Naive thymus-derived CD4-positive, alpha-beta T cell (primary cell): ENCODE measurements around the gene TRA2A. TPM values are rescaled to one million over a fixed set of nuclear protein-coding genes. Genes with fewer than 3 reads are reported as not detected.

Experiments
- ATAC-seq: fragments of 150-1000 bp; cut with Tn5 transposase; 2 replicates; pipeline ENCODE4 v1.10.0; 2021; ENCODE audit warnings: mild to moderate bottlenecking, moderate library complexity
- CTCF ChIA-PET: fragments of 350-600 bp; sonication (Branson Sonifier 250); formaldehyde crosslinking; loops from one replicate; lab custom pipeline; 2021; ENCODE audit warnings: antibody characterized with exemption; lab: Charles Lee
- POLR2A ChIA-PET: fragments of 350-600 bp; sonication (Branson Sonifier 250); formaldehyde crosslinking; loops from one replicate; lab custom pipeline; 2021; ENCODE audit warnings: antibody characterized with exemption, inconsistent platforms; lab: Charles Lee
- DNase-seq, 9 donors: peaks; one replicate each; pipeline versions ENCODE4 v3.0.0 to v3.0.0-alpha.2; 2020 to 2022; ENCODE audit warnings: mixed read lengths in 1 of 9
- H3K27ac ChIP-seq: one replicate; pipeline ENCODE4 v1.7.0; 2013; ENCODE audit warnings: mild to moderate bottlenecking, low read depth, low read length, moderate library complexity
- H3K27me3 ChIP-seq, 2 donors: one replicate each; pipeline ENCODE4 v1.7.0; 2013; ENCODE audit warnings: low read length in 2 of 2, mild to moderate bottlenecking in 2 of 2, moderate library complexity in 2 of 2; ENCODE audit not compliant: control insufficient read depth in 2 of 2, insufficient read depth in 2 of 2
- H3K36me3 ChIP-seq, 3 experiments: 1 replicate in 2 of 3; 2 replicates in 1 of 3; pipeline ENCODE4 v1.7.0; 2013; ENCODE audit warnings: low read length in 3 of 3, mild to moderate bottlenecking in 3 of 3, moderate library complexity in 1 of 3; ENCODE audit not compliant: insufficient read depth in 3 of 3, control insufficient read depth in 2 of 3
- H3K4me1 ChIP-seq, 2 donors: one replicate each; pipeline ENCODE4 v1.7.0; 2013; ENCODE audit warnings: low read length in 2 of 2, mild to moderate bottlenecking in 2 of 2, moderate library complexity in 1 of 2; ENCODE audit not compliant: control insufficient read depth in 2 of 2, insufficient read depth in 2 of 2
- H3K4me3 ChIP-seq: 2 replicates; pipeline ENCODE4 v1.7.0; 2013; ENCODE audit warnings: mild to moderate bottlenecking, low read length
- H3K9me3 ChIP-seq, 3 experiments: 1 replicate in 2 of 3; 2 replicates in 1 of 3; pipeline ENCODE4 v1.7.0; 2013; ENCODE audit warnings: low read length in 3 of 3; ENCODE audit not compliant: control insufficient read depth in 2 of 3
- H3K27ac Mint-ChIP-seq, 9 donors: one replicate each; pipeline ENCODE4 v1.8.0; 2020 to 2022; ENCODE audit warnings: mixed read lengths in 9 of 9, mild to moderate bottlenecking in 8 of 9, moderate library complexity in 5 of 9, inconsistent platforms in 2 of 9
- H3K27me3 Mint-ChIP-seq, 5 donors: one replicate each; pipeline ENCODE4 v1.8.0; 2021 to 2022; ENCODE audit warnings: mixed read lengths in 5 of 5, mild to moderate bottlenecking in 1 of 5
- H3K36me3 Mint-ChIP-seq, 5 donors: one replicate each; pipeline ENCODE4 v1.8.0; 2020 to 2022; ENCODE audit warnings: mixed read lengths in 5 of 5, mild to moderate bottlenecking in 3 of 5, inconsistent platforms in 1 of 5
- H3K4me1 Mint-ChIP-seq, 7 donors: one replicate each; pipeline ENCODE4 v1.8.0; 2020 to 2022; ENCODE audit warnings: mixed read lengths in 7 of 7, mild to moderate bottlenecking in 3 of 7, inconsistent platforms in 1 of 7
- H3K4me3 Mint-ChIP-seq, 10 donors: one replicate each; pipeline ENCODE4 v1.8.0; 2020 to 2022; ENCODE audit warnings: mild to moderate bottlenecking in 10 of 10, mixed read lengths in 10 of 10, moderate library complexity in 6 of 10, inconsistent platforms in 2 of 10
- H3K9me3 Mint-ChIP-seq, 11 donors: one replicate each; pipeline ENCODE4 v1.8.0; 2020 to 2022; ENCODE audit warnings: mixed read lengths in 11 of 11, mild to moderate bottlenecking in 4 of 11, inconsistent platforms in 1 of 11, moderate library complexity in 1 of 11
- intact Hi-C, 2 donors: fragments of 100-400 bp; cut with micrococcal nuclease; formaldehyde crosslinking; loops; one replicate each; pipeline ENCODE4 v1.15.1; 2023
- polyA plus RNA-seq, 2 donors: library from polyadenylated mRNA; unstranded; fragments of 300-500 nt; fragmentation: Illumina TruSeq; gene quantifications; one replicate each; pipeline ENCODE4 v1.2.3, GENCODE V29; 2021
- total RNA-seq, 6 experiments: library from RNA in 5 of 6; stranded (reverse) in 5 of 6; gene quantifications; 1 replicate in 5 of 6; 2 replicates in 1 of 6; pipeline ENCODE4 v1.2.3 and lab custom pipeline; 2021 to 2026

The TRA2A gene
- total RNA-seq (100 to 1,000 TPM; 131 to 263 (median 163) TPM), polyA plus RNA-seq (10 to 100 TPM; 34.0 to 64.6 TPM), total RNA-seq (lab: John Stamatoyannopoulos, UW) (161 reads per million, percentile 91 among the genes with 10 or more reads in this experiment)

DNA sequence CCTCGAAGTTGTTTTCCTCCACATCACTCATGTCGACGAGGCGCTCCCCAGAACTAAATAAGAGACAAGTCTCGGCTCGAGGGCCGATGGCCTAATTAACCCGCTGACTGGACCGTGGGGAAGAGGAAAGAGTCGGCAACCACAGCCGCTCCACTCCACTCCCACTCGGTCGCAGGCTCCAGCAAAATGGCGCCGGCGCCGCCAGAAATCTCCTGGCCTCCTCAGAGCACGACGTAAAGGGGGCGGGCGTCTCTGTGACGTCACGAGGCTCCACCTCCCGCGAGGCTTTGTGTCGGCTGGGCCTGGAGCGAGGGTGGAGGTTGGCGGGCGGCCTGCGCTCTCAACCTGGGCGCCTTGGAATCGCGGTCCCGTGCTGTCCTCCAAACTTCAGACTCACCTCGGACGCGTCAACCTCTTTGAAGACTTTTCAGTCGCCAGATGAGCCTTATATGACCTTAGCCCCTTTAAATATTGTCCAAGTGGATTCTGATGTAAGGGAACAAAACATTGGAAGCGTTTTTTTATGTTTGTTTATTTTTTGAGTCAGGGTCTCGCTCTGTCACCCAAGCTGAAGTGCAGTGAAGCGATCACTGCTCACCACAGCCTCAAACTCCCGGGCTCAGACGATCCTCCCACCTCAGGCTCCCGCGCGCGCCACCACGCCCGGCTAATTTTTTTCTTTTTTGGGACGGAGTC, at the start of gene TRA2A:
TRA2A (minus strand) TSS at position 188 of the 696 bp plus-strand sequence; CDS start at position 31, 157 bp downstream.
- Histone ChIP-seq H3K36me3 (peaks cover 0 to 10% (median 0%) of the 10 kb centered on the region in 3 experiments), H3K4me1 (peaks cover 30 to 31% of the 10 kb centered on the region in 2 donors), H3K9me3 (no peaks in the 10 kb centered on the region), H3K27me3 (no peaks in the 10 kb centered on the region), H3K27ac (peak within 1 kb of the TSS; percentile 93), H3K4me3 (peak within 1 kb of the TSS; percentile 80)
- intact Hi-C loops: loop anchor here (1.0 to 10.0 kb wide), 26 partner anchors 7 to 1643 kb away; partner anchors contain the start of genes CCDC126 (in 2 of the 2), CYCS (in 2 of the 2), KLHL7 (in 2 of the 2) and MALSU1 (in 2 of the 2)
- no peaks in the 10 kb centered on the region for H3K27me3 Mint-ChIP-seq
- DNase-seq (peak; percentile 93 to 97 (median 95)), ATAC-seq (peak; percentile 96)
- peak within 1 kb of the TSS; percentile 89 to 100 (median 99) for H3K4me3 Mint-ChIP-seq
- peaks cover 28 to 51% (median 46%) of the 10 kb centered on the region in 7 donors for H3K4me1 Mint-ChIP-seq
- peak within 1 kb of the TSS; percentile 98 to 100 (median 100) for H3K27ac Mint-ChIP-seq
- H3K36me3 Mint-ChIP-seq: peaks cover 0 to 9% (median 3%) of the 10 kb centered on the region in 5 donors
- H3K9me3 Mint-ChIP-seq: no peaks in the 10 kb centered on the region
- ChIA-PET POLR2A (interaction anchor here (1.1 to 4.9 kb wide), 8 partner anchors 8 to 1042 kb away, joined by 3 to 52 read pairs (median 4); no protein-coding TSS in a partner anchor), CTCF (interaction anchor here (1.5 to 4.0 kb wide), 2 partner anchors 8 to 14 kb away, joined by 10 to 17 read pairs; no protein-coding TSS in a partner anchor)

DNA sequence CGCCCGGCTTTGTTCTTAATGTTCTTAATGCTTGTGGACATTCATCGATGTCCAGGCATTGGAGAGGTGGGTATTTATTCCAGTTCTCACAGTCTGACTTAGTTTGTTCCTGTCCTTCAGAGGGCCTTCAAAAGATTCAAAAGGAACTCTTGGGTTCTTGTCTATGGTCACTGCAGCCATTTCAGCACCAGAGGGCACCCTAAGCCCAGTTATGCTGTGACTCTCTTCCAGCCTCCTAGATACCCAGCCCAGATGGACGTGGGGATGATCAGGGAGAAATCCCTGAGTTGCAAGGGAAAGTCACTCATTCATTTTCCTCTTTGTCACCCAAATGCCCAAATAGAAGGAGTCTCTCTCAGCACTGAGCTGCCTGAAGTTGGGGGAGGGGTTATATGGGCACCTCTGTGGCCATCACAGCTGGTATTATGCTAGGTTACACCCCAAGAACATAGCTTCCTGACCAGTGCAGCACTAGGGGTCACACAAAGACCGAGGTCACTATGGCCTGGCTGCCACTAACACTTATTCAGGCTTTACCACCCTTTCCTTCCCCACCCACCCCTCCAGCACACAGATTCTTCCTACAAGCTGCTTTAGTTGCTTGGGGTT, 38.9 kb upstream of the TRA2A start:
- CTCF ChIA-PET: interaction anchor here (0.6 to 3.5 kb wide), 12 partner anchors 23 to 1096 kb away, joined by 3 to 34 read pairs (median 4); no protein-coding TSS in a partner anchor

DNA sequence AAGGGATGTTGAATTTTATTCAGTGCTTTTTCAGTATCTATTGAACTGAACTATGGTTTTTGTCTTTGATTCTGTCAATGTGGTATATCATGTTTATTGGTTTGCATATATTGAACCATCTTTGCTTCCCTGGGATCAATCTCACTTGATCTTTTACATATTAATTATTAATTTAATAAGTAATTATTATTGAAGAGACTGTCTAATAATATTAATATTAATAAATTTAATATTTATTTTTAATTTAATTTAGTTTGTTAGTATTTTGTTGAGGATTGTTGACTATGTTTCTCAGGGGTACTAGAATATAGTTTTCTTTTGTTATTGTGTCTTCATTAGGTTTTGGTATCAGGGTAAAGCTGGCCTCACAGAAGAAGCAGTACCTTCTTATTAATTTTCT, 26.5 kb upstream of the TRA2A start:
- Histone ChIP-seq H3K9me3 (no peaks in the 10 kb centered on the region), H3K4me1 (no peaks in the 10 kb centered on the region), H3K27ac (no peak overlapping the region), H3K27me3 (no peaks in the 10 kb centered on the region), H3K36me3 (no peaks in the 10 kb centered on the region), H3K4me3 (no peak overlapping the region)
- Mint-ChIP-seq H3K9me3 (peaks cover 0 to 4% (median 0%) of the 10 kb centered on the region in 11 donors), H3K27ac (no peak overlapping the region), H3K27me3 (peaks cover 0 to 34% (median 0%) of the 10 kb centered on the region in 5 donors), H3K4me3 (no peak overlapping the region), H3K36me3 (peaks cover 0 to 5% (median 0%) of the 10 kb centered on the region in 5 donors), H3K4me1 (no peaks in the 10 kb centered on the region)
- intact Hi-C loops: no loop called here
- ATAC-seq (no peak), DNase-seq (no peak)
- ChIA-PET POLR2A (no interaction called here), CTCF (no interaction called here)

More for the DNA sequence above, 38.9 kb upstream of the TRA2A start:
- H3K36me3 Mint-ChIP-seq: no peaks in the 10 kb centered on the region
- peaks cover 0 to 3% of the 10 kb centered on the region in 2 donors for H3K27me3 ChIP-seq
- no peak overlapping the region for H3K4me3 Mint-ChIP-seq
- peak; percentile 83 for ATAC-seq
- H3K27ac ChIP-seq: no peak overlapping the region
- intact Hi-C loops: loop anchor here (1.0 to 10.0 kb wide), 10 partner anchors 23 to 1528 kb away; no protein-coding TSS in a partner anchor
- H3K9me3 ChIP-seq: no peaks in the 10 kb centered on the region
- H3K4me3 ChIP-seq: no peak overlapping the region
- no peaks in the 10 kb centered on the region for H3K36me3 ChIP-seq
- DNase-seq: peak; percentile 19 to 68 (median 54)
- H3K27ac Mint-ChIP-seq: no peak overlapping the region
- H3K4me1 Mint-ChIP-seq: peaks cover 0 to 5% (median 0%) of the 10 kb centered on the region in 7 donors
- H3K4me1 ChIP-seq: no peaks in the 10 kb centered on the region
- POLR2A ChIA-PET: interaction anchor here (0.7 kb wide), 1 partner anchor 41 kb away, joined by 4 read pairs; no protein-coding TSS in a partner anchor
- H3K27me3 Mint-ChIP-seq: peaks cover 4 to 24% (median 12%) of the 10 kb centered on the region in 5 donors
- peaks cover 0 to 2% (median 0%) of the 10 kb centered on the region in 11 donors for H3K9me3 Mint-ChIP-seq

- no peak overlapping the region for H3K4me3 Mint-ChIP-seq
- peaks cover 0 to 14% (median 5%) of the 10 kb centered on the region in 7 donors for H3K4me1 Mint-ChIP-seq
- Histone ChIP-seq H3K9me3 (no peaks in the 10 kb centered on the region), H3K27me3 (no peaks in the 10 kb centered on the region), H3K27ac (no peak overlapping the region), H3K4me3 (no peak overlapping the region), H3K4me1 (no peaks in the 10 kb centered on the region), H3K36me3 (no peaks in the 10 kb centered on the region)
- H3K27me3 Mint-ChIP-seq: peaks cover 0 to 5% (median 0%) of the 10 kb centered on the region in 5 donors
- H3K9me3 Mint-ChIP-seq: peaks cover 0 to 3% (median 0%) of the 10 kb centered on the region in 11 donors
- POLR2A ChIA-PET: no interaction called here
- DNase-seq: no peak
- no peak for ATAC-seq
- no peak overlapping the region for H3K27ac Mint-ChIP-seq
- intact Hi-C loops: loop anchor here (1.0 to 10.0 kb wide), 15 partner anchors 15 to 1547 kb away; partner anchors contain the start of genes CCDC126 (in 2 of the 2), PALS2 (in 2 of the 2) and MALSU1 (in 1 of the 2)
- CTCF ChIA-PET: interaction anchor here (0.6 to 2.0 kb wide), 6 partner anchors 10 to 275 kb away, joined by 5 to 9 read pairs (median 6); partner anchors contain the start of gene STK31
- H3K36me3 Mint-ChIP-seq: no peaks in the 10 kb centered on the region
Observed at GRCh38 chr7:23547662-23548061, 15.9 kb upstream of the TRA2A start.

DNA sequence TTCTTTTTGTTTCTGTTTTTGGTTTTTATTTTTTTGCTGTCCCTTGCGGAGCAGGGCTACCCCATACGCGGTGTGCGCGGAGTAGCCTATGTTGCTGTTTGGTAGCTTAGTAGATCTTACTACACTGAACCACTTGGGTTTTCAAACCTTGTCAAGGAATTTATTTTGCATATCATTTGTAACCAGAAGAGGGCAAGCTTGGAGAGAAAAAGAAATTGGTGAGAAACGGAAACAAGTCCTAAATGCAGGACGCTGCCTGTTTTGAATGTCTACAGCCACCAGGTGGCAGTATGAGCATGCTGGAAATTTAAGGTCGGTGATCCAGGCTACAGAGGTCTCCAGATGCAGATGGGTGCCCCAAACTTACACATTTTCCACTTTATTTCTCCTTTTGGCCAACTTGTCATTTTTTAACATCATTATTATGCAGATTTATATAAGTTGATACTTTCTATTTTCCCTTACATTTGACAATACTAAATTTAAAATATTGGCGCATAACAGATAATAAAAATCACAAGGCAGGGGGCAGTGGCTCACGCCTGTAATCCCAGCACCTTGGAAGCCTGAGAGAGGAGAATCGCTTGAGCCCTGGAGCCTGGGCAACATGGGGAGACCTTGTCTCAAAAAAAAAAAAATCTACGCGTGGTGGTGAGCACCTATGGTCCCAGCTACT, 15.3 kb upstream of the TRA2A start:
- Histone ChIP-seq H3K4me3 (no peak overlapping the region), H3K27me3 (no peaks in the 10 kb centered on the region), H3K9me3 (no peaks in the 10 kb centered on the region), H3K27ac (no peak overlapping the region), H3K36me3 (no peaks in the 10 kb centered on the region), H3K4me1 (no peaks in the 10 kb centered on the region)
- H3K27ac Mint-ChIP-seq: peak overlapping the region in 6 of 9 donors; percentile 22 to 90 (median 40)
- ChIA-PET CTCF (interaction anchor here (0.6 to 2.8 kb wide), 21 partner anchors 10 to 1120 kb away, joined by 3 to 17 read pairs (median 5); partner anchors contain the start of gene STK31), POLR2A (interaction anchor here (0.6 to 1.6 kb wide), 6 partner anchors 12 to 1620 kb away, joined by 4 to 9 read pairs (median 5); no protein-coding TSS in a partner anchor)
- peaks cover 0 to 14% (median 5%) of the 10 kb centered on the region in 7 donors for H3K4me1 Mint-ChIP-seq
- H3K9me3 Mint-ChIP-seq: peaks cover 0 to 3% (median 0%) of the 10 kb centered on the region in 11 donors
- no peaks in the 10 kb centered on the region for H3K36me3 Mint-ChIP-seq
- intact Hi-C loops: loop anchor here (1.0 to 10.0 kb wide), 15 partner anchors 15 to 1548 kb away; partner anchors contain the start of genes CCDC126 (in 2 of the 2), PALS2 (in 2 of the 2) and MALSU1 (in 1 of the 2)
- peak; percentile 37 to 89 (median 82) for DNase-seq
- peak; percentile 98 for ATAC-seq
- peaks cover 0 to 5% (median 0%) of the 10 kb centered on the region in 5 donors for H3K27me3 Mint-ChIP-seq
- no peak overlapping the region for H3K4me3 Mint-ChIP-seq
